PC-3 (cell line): ENCODE results near the gene MAD1L1. TPM values are rescaled to one million over a fixed set of nuclear protein-coding genes. Genes with fewer than 3 reads are reported as not detected.

Experiments used
- ATAC-seq: fragments of 200-7000 bp; cut with Tn5 transposase; 2 replicates; pipeline ENCODE4 v1.9.1; 2020; ENCODE audit warnings: mild to moderate bottlenecking, moderate library complexity
- BruUV-seq: library from RNA; stranded (reverse); fragments of 400-500 nt; replicated peaks from 2 replicates; lab custom pipeline; 2021; lab: Mats Ljungman, UMichigan
- CTCF ChIA-PET: fragments of 300-600 bp; sonication (Branson Sonifier 250); formaldehyde crosslinking; loops from one replicate; lab custom pipeline; 2022; ENCODE audit warnings: antibody characterized with exemption; lab: Charles Lee
- POLR2A ChIA-PET: fragments of 300-600 bp; sonication (Branson Sonifier 250); formaldehyde crosslinking; loops from one replicate; lab custom pipeline; 2022; ENCODE audit warnings: antibody characterized with exemption; ENCODE audit not compliant: unreplicated experiment; lab: Charles Lee
- DNase-seq: peaks from one replicate; pipeline ENCODE4 v3.0.0-alpha.2; 2015
- H2AFZ ChIP-seq: fragments of 300-600 bp; sonication (generic); 2 replicates; pipeline ENCODE4 v1.6.0; 2016; ENCODE audit warnings: antibody characterized with exemption, low read length
- H3F3A ChIP-seq: fragments of 300-600 bp; sonication (generic); one replicate; pipeline ENCODE4 v1.6.0; 2017; ENCODE audit warnings: antibody characterized with exemption, low read length, control low read depth, mild to moderate bottlenecking; ENCODE audit not compliant: unreplicated experiment
- H3K27ac ChIP-seq: fragments of 300-600 bp; sonication (generic); 2 replicates; pipeline ENCODE4 v1.5.1; 2016; ENCODE audit warnings: mild to moderate bottlenecking, low read length
- H3K27me3 ChIP-seq: fragments of 300-600 bp; sonication (generic); 2 replicates; pipeline ENCODE4 v1.6.1; 2016; ENCODE audit warnings: low read length, mixed read lengths
- H3K36me3 ChIP-seq: fragments of 300-600 bp; sonication (generic); 2 replicates; pipeline ENCODE4 v1.6.1; 2016; ENCODE audit warnings: low read depth, mixed run types, low read length, mixed read lengths
- H3K4me1 ChIP-seq: fragments of 300-600 bp; sonication (generic); 2 replicates; pipeline ENCODE4 v1.5.1; 2016; ENCODE audit warnings: low read length; ENCODE audit not compliant: insufficient read depth
- H3K4me2 ChIP-seq: fragments of 300-600 bp; sonication (generic); 2 replicates; pipeline ENCODE4 v1.6.0; 2016; ENCODE audit warnings: low read length
- H3K4me3 ChIP-seq: fragments of 300-600 bp; sonication (generic); 2 replicates; pipeline ENCODE4 v1.5.1; 2016; ENCODE audit warnings: mild to moderate bottlenecking, low read length, mixed read lengths
- H3K79me2 ChIP-seq: fragments of 300-600 bp; sonication (generic); 2 replicates; pipeline ENCODE4 v1.6.1; 2017; ENCODE audit warnings: low read length, mixed read lengths
- H3K9ac ChIP-seq: fragments of 300-600 bp; sonication (generic); 2 replicates; pipeline ENCODE4 v1.6.0; 2016; ENCODE audit warnings: mild to moderate bottlenecking, low read length
- H3K9me2 ChIP-seq: fragments of 300-600 bp; sonication (generic); replicated peaks from 2 replicates; pipeline ENCODE4 v1.6.1; 2016; ENCODE audit warnings: mixed run types, low read length, mixed read lengths
- H3K9me3 ChIP-seq: fragments of 300-600 bp; sonication (generic); 2 replicates; pipeline ENCODE4 v1.6.1; 2016; ENCODE audit warnings: low read length, mixed read lengths
- H4K20me1 ChIP-seq: fragments of 300-600 bp; sonication (generic); 2 replicates; pipeline ENCODE4 v1.6.1; 2016; ENCODE audit warnings: low read length, mixed read lengths
- CTCF ChIP-seq: fragments of 300-600 bp; sonication (generic); conservative IDR thresholded peaks from 2 replicates; pipeline ENCODE4 v1.5.1; 2017; ENCODE audit warnings: antibody characterized with exemption, low read depth, mild to moderate bottlenecking, low read length
- EZH2 ChIP-seq: fragments of 300-600 bp; sonication (generic); IDR thresholded peaks from one replicate; pipeline ENCODE4 v1.6.1; 2017; ENCODE audit warnings: antibody characterized with exemption, mild to moderate bottlenecking, low read length; ENCODE audit not compliant: unreplicated experiment
- EZH2phosphoT487 ChIP-seq: fragments of 300-600 bp; sonication (generic); IDR thresholded peaks from 2 replicates; pipeline ENCODE4 v1.6.1; 2018; ENCODE audit warnings: mild to moderate bottlenecking, antibody characterized with exemption, low read length, borderline replicate concordance
- intact Hi-C: fragments of 100-400 bp; cut with micrococcal nuclease; formaldehyde crosslinking; loops from 2 replicates; pipeline ENCODE4 v1.9.0; 2023
- total RNA-seq: library from RNA; depleted of rRNA; stranded (reverse); fragments of >200 nt; gene quantifications from 2 replicates; pipeline ENCODE4 v1.2.3, GENCODE V29; 2014

The MAD1L1 gene
- total RNA-seq, 1 experiment from 2014 or later: 88.4 TPM

- H3F3A ChIP-seq: no peaks in the 10 kb centered on the region
- no peak overlapping the region for H3K4me2 ChIP-seq
- no TSS peak for BruUV-seq
- no peaks in the 10 kb centered on the region for H3K4me1 ChIP-seq
- POLR2A ChIA-PET: no interaction called here
- CTCF ChIA-PET: no interaction called here
- H3K36me3 ChIP-seq: no peaks in the 10 kb centered on the region
- H3K9me3 ChIP-seq: no peaks in the 10 kb centered on the region
- no peak overlapping the region for H2AFZ ChIP-seq
- ATAC-seq: peak; percentile 24; the same call in 1 of the 2 replicates
- H3K27ac ChIP-seq: no peak overlapping the region
- no peaks in the 10 kb centered on the region for H3K9me2 ChIP-seq
- no peak overlapping the region for H3K4me3 ChIP-seq
- no peaks in the 10 kb centered on the region for H3K79me2 ChIP-seq
- H4K20me1 ChIP-seq: no peaks in the 10 kb centered on the region
- TF ChIP-seq EZH2 (no peak), CTCF (no peak), EZH2phosphoT487 (no peak)
- intact Hi-C loops: no loop called here
- H3K9ac ChIP-seq: no peak overlapping the region
- DNase-seq: no peak
- no peaks in the 10 kb centered on the region for H3K27me3 ChIP-seq
Observed at GRCh38 chr7:2001601-2002442, 230.9 kb downstream of the MAD1L1 start.

GRCh38 chr7:2000746-2001321, 231.9 kb downstream of the MAD1L1 start:
- Histone ChIP-seq H3K9me2 (no peaks in the 10 kb centered on the region), H3K4me3 (no peak overlapping the region), H4K20me1 (no peaks in the 10 kb centered on the region), H3K27me3 (no peaks in the 10 kb centered on the region), H3K4me1 (no peaks in the 10 kb centered on the region), H3K9ac (no peak overlapping the region), H2AFZ (no peak overlapping the region), H3K36me3 (no peaks in the 10 kb centered on the region), H3F3A (no peaks in the 10 kb centered on the region), H3K9me3 (no peaks in the 10 kb centered on the region), H3K79me2 (no peaks in the 10 kb centered on the region), H3K4me2 (no peak overlapping the region), H3K27ac (no peak overlapping the region)
- no TSS peak for BruUV-seq
- intact Hi-C loops: no loop called here
- ChIA-PET CTCF (no interaction called here), POLR2A (no interaction called here)
- TF ChIP-seq EZH2phosphoT487: no peak
- no peak for TF ChIP-seq CTCF
- no peak for TF ChIP-seq EZH2
- no peak for ATAC-seq
- no peak for DNase-seq
